ENCODE measurements around the gene MPZL3.
A peak's percentile ranks its signal among the peaks of the same experiment; 100 is the strongest.

The MPZL3 gene

DNA sequence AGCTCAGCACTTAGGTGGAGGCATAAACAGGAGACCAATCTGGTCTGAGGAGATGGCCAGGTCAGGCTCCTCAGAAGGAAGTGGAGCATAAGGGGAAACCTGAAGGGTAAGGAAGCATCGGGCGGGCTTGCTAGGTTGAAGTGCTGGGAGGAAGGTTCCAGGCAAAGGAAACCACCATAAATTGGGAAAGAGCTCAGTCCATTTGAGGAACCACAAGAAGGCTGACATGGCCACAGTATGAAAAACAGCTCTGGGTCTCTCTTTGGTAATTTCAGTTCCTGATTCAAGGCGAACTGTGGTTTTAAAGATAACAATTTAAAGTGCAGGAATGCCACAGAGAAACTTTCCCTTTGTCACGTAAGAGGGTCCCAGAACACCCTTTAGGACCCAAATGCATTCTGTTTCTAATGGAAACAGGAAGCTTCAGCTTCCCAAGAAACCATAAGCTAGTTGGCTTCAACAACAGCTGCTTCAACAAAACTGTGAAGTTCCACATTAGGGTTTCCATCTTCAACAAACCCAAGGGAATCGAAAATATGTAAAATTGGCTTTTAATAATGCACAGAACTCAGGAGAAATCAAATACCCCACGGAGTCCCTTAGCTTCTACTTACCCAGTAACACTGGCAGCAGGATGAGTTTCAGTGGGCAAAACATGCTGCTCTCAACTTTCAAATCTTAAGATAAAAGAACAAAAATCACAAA lies 37.8 kb downstream of the MPZL3 start:
- TF ChIP-seq CTCF (IDR thresholded peaks at IDR 0.05) = no peak
- no peak overlapping the region for H3K27ac ChIP-seq
- H3K4me3 ChIP-seq = no peak overlapping the region
- no peak for DNase-seq (ENCODE audit: low spot score)

- H3K4me3 ChIP-seq = no peak overlapping the region
- H3K27ac ChIP-seq = no peak overlapping the region
- no peak for DNase-seq (ENCODE audit: low spot score)
- no peak for TF ChIP-seq CTCF (IDR thresholded peaks at IDR 0.05)
These were observed 38.4 kb downstream of the MPZL3 start for GRCh38 chr11:118213781-118214180.

DNA sequence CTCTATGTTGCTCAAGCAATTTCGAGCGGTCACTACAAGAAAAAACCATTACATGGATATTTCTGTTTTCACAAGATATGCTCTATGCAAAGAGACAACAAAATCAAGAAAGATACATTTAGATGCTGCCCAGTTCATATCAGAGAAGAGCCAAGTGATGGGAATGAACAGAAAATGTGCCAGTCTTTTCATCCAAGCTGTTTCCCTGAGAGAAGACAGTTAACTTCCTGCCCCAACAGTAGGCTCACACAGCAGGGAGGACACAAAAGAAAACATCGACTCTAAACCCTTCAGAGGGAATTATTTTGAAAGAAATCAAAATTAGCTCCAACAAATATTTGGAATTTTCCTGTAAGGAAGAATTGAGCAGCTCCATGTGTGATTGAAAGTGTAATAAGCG lies 39.0 kb downstream of the MPZL3 start:
- no peak for TF ChIP-seq CTCF (IDR thresholded peaks at IDR 0.05)
- no peak for DNase-seq (ENCODE audit: low spot score)
- Histone ChIP-seq H3K27ac (peak overlapping the region in 1 of 2 donors; percentile 22), H3K4me3 (no peak overlapping the region)

GRCh38 chr11:118212781-118213191 lies 39.4 kb downstream of the MPZL3 start:
- DNase-seq (ENCODE audit: low spot score) = no peak
- no peak overlapping the region for H3K4me3 ChIP-seq
- TF ChIP-seq CTCF (IDR thresholded peaks at IDR 0.05) = no peak
- H3K27ac ChIP-seq = peak overlapping the region in 1 of 2 donors; percentile 22

DNA sequence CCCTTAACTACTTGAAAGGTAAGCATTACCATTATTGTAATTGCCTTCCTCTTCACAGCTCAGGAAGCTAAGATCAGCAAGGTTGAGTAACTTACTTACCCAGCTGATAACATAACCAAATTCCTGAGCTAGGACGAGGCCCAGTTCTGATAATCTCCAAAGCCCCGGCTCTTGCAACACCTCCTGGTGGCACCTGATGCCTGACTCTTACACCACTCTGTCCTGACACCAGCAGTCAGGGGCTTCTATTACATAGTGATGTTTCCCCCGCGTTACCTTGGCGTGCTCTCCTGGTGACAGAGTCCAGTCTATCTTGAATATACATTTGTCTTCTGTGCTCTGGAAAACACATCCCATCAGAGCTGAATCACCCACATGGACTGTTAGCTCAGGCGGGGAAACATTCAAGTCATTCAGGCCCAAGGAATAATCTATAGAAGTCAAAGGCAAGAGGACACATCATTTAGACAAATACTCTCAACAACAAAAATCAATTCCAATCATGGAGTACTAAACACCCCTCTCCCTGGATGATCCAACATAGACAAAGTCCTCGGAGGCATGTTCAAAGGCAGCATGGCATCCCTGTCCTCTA lies 39.9 kb downstream of the MPZL3 start:
- TF ChIP-seq CTCF (IDR thresholded peaks at IDR 0.05) = no peak
- no peak for DNase-seq (ENCODE audit: low spot score)
- no peak overlapping the region for H3K27ac ChIP-seq

GRCh38 chr11:118211006-118211405 lies 41.2 kb downstream of the MPZL3 start:
- TF ChIP-seq CTCF (IDR thresholded peaks at IDR 0.05) = no peak
- Histone ChIP-seq H3K27ac (no peak overlapping the region), H3K4me3 (no peak overlapping the region)
- no peak for DNase-seq (ENCODE audit: low spot score)

More for the DNA sequence above, 39.9 kb downstream of the MPZL3 start:
- H3K4me3 ChIP-seq = no peak overlapping the region

DNA sequence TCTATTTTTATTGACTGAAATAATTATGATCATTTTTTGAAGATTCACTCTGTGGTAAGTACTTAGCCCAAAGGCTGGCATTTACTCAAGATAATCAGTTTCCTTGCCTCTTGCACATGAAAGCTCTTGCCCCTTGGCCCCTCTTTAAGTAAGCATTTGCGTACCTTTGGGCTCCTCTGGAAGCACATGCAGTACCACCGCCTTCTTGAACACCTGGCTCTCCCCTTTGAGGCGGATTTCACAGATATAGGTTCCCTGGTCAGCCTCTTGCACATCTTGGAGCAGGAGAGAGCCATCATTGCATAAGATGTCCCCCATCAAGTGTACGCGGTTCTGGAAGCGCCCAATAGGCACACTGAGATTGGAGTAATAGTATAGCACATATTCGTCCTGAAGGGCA lies 41.8 kb downstream of the MPZL3 start:
- Histone ChIP-seq H3K4me3 (no peak overlapping the region), H3K27ac (no peak overlapping the region)
- no peak for TF ChIP-seq CTCF (IDR thresholded peaks at IDR 0.05)
- DNase-seq (ENCODE audit: low spot score) = no peak
